Choroid plexus epithelial cell (primary cell): ENCODE data around the gene PGBD5.

Experiments used
- DNase-seq: peaks from one replicate; pipeline ENCODE4 v3.0.0-alpha.2; 2010; ENCODE audit warnings: low read depth
- H3K4me3 ChIP-seq: 2 replicates; pipeline ENCODE4 v1.5.1; 2011; ENCODE audit warnings: low read depth, mild to moderate bottlenecking, control low read depth, low read length, moderate library complexity
- TF ChIP-seq, protein P1 (sequence below): conservative IDR thresholded peaks from 2 replicates; pipeline ENCODE4 v1.5.1; 2011; ENCODE audit warnings: low read depth, mild to moderate bottlenecking, control low read depth, inconsistent platforms, low read length, moderate library complexity

Gene PGBD5

DNA sequence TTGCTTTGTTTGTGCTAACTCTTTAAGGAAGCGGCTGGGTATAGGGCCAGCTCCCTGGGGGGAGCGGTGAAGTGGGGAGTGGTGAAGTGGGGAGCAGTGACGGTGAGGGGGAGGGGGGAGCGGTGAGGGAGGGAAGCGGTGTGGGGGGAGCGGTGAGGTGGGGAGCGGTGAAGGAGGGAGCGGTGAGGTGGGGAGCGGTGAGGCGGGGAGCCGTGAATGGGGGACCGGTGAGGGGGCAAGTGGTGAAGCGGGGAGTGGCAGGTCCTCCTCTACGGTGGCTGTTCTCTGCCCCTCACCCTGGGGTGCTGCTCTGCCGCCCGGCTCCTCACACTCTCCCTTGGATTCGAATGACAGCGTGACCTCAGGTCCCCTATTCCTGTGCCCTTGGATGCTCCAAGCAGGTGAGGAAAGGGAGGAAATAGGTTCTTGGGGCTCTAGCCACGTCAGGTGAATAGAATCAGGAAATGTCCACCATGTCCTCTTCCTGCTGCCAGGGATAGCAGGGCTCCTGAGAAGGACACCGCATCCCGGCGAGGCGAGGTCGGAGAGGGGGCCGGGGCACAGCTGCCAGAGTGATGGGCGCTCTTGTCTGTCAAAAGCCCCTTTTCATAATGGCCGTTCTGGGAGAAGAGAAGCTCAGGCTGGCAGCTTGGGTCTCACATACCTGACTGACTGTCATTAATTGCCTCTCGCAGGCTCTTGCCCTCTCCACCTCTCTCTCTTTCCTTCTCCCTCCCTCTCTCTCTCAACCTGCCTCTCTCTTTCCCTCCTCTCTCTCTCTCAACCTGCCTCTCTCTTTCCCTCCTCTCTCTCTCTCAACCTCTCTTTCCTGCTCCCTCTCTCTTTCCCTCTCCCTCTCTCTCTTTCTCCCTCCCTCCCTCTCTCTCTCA lies 134.2 kb downstream of the PGBD5 start:
- no peak overlapping the region for H3K4me3 ChIP-seq
- DNase-seq = no peak

GRCh38 chr1:230289350-230289644 lies 136.8 kb downstream of the PGBD5 start:
- no peak overlapping the region for H3K4me3 ChIP-seq
- DNase-seq = no peak
- TF ChIP-seq, protein P1, sequence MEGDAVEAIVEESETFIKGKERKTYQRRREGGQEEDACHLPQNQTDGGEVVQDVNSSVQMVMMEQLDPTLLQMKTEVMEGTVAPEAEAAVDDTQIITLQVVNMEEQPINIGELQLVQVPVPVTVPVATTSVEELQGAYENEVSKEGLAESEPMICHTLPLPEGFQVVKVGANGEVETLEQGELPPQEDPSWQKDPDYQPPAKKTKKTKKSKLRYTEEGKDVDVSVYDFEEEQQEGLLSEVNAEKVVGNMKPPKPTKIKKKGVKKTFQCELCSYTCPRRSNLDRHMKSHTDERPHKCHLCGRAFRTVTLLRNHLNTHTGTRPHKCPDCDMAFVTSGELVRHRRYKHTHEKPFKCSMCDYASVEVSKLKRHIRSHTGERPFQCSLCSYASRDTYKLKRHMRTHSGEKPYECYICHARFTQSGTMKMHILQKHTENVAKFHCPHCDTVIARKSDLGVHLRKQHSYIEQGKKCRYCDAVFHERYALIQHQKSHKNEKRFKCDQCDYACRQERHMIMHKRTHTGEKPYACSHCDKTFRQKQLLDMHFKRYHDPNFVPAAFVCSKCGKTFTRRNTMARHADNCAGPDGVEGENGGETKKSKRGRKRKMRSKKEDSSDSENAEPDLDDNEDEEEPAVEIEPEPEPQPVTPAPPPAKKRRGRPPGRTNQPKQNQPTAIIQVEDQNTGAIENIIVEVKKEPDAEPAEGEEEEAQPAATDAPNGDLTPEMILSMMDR = no peak

More for the DNA sequence above, 134.2 kb downstream of the PGBD5 start:
- TF ChIP-seq, protein P1 = no peak

GRCh38 chr1:230288641-230289349 lies 137.3 kb downstream of the PGBD5 start:
- no peak overlapping the region for H3K4me3 ChIP-seq
- TF ChIP-seq, protein P1 = no peak
- DNase-seq = peak; percentile 12

GRCh38 chr1:230287674-230288315 lies 138.3 kb downstream of the PGBD5 start:
- no peak overlapping the region for H3K4me3 ChIP-seq
- DNase-seq = no peak
- TF ChIP-seq, protein P1 = no peak

DNA sequence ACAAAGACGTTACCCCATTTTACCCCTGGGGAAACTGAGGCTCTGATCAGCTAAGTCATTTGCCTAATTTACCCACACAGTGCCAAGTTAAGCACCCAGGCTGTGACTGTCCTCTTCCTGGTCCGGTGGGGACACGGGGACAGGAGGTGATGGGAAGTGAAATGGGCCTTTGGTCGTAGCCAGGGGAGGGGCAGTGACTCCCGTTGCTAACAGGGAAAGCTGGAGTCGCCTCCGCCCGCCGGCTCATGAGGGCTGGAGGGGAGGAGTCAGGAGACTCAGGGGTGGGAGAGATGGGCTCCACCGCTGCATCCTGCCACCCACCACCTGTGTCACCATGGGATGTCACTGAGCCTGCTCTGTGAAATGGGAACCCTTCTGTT lies 139.3 kb downstream of the PGBD5 start:
- no peak overlapping the region for H3K4me3 ChIP-seq
- TF ChIP-seq, protein P1 = no peak
- DNase-seq = no peak

GRCh38 chr1:230286166-230286889 lies 139.8 kb downstream of the PGBD5 start:
- TF ChIP-seq, protein P1 = no peak
- H3K4me3 ChIP-seq = no peak overlapping the region
- no peak for DNase-seq
